Tibial artery (tissue), 4 donors: ENCODE measurements around the gene GNPAT.
"Not testable (repeated sequence)": the region's sequence is repeated elsewhere in the genome, so short reads cannot be mapped to it uniquely, and the experiment has no call there.

Experiments used
- DNase-seq, 2 donors: peaks; one replicate each; pipeline ENCODE4 v3.0.0-alpha.2; 2019
- H3K27ac ChIP-seq, 2 donors: fragments of 200-600 bp; sonication (generic) in 1 of 2; 1 replicate in 1 of 2; 2 replicates in 1 of 2; pipeline ENCODE4 v1.5.1; 2018 to 2019; ENCODE audit warnings: mild to moderate bottlenecking in 1 of 2
- H3K27me3 ChIP-seq, 2 donors: fragments of 200-600 bp; sonication (generic) in 1 of 2; one replicate each; pipeline versions ENCODE4 v1.5.1 to v1.6.0; 2016 to 2019
- H3K36me3 ChIP-seq, 3 donors: fragments of 200-600 bp; sonication (generic) in 2 of 3; one replicate each; pipeline ENCODE4 v1.5.1; 2016 to 2019; ENCODE audit warnings: mild to moderate bottlenecking in 2 of 3
- H3K4me1 ChIP-seq, 4 donors: fragments of 200-600 bp; sonication (generic) in 2 of 4; 1 replicate in 3 of 4; 2 replicates in 1 of 4; pipeline ENCODE4 v1.5.1; 2016 to 2019
- H3K4me3 ChIP-seq, 2 donors: fragments of 200-600 bp; sonication (generic) in 1 of 2; 1 replicate in 1 of 2; 2 replicates in 1 of 2; pipeline ENCODE4 v1.5.1; 2018 to 2019; ENCODE audit warnings: mild to moderate bottlenecking in 2 of 2
- H3K9me3 ChIP-seq, 3 donors: fragments of 200-600 bp; sonication (generic) in 1 of 3; one replicate each; pipeline ENCODE4 v1.5.1; 2016 to 2019
- intact Hi-C: fragments of 100-400 bp; cut with DNase I; formaldehyde crosslinking; loops from one replicate; pipeline ENCODE4 v1.15.0; 2023; ENCODE audit warnings: low total_unique reads
- TF ChIP-seq, protein P1 (sequence below), 2 experiments: fragments of 200-600 bp in 1 of 2; fragments of 450-650 bp in 1 of 2; IDR thresholded peaks; one replicate each; pipeline ENCODE4 v1.5.1; 2017 to 2019; ENCODE audit warnings: antibody characterized with exemption in 2 of 2, mild to moderate bottlenecking in 1 of 2, moderate library complexity in 1 of 2

The GNPAT gene

DNA sequence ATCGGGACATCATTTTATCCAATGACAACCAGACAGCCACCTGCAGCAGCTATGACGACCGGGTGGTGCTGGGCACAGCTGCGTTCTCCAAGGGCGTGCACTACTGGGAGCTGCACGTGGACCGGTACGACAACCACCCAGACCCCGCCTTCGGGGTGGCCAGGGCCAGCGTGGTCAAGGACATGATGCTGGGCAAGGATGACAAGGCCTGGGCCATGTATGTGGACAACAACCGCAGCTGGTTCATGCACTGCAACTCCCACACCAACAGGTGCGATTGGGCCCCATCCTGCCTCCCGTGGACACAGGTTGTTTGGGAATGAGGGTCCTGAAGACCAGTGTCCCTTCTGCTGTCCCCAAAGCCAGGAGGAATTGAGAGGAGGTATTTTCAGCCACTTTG, 32.0 kb upstream of the GNPAT start:
- Histone ChIP-seq H3K9me3 (no peaks in the 10 kb centered on the region), H3K27me3 (peaks cover 0 to 14% of the 10 kb centered on the region in 2 donors), H3K4me3 (no peak overlapping the region), H3K27ac (no peak overlapping the region), H3K4me1 (peaks cover 0 to 6% (median 4%) of the 10 kb centered on the region in 4 donors), H3K36me3 (no peaks in the 10 kb centered on the region)
- intact Hi-C loops, result loop anchor here (10.0 kb wide), 1 partner anchor 214 kb away; no protein-coding TSS in a partner anchor
- TF ChIP-seq, protein P1, sequence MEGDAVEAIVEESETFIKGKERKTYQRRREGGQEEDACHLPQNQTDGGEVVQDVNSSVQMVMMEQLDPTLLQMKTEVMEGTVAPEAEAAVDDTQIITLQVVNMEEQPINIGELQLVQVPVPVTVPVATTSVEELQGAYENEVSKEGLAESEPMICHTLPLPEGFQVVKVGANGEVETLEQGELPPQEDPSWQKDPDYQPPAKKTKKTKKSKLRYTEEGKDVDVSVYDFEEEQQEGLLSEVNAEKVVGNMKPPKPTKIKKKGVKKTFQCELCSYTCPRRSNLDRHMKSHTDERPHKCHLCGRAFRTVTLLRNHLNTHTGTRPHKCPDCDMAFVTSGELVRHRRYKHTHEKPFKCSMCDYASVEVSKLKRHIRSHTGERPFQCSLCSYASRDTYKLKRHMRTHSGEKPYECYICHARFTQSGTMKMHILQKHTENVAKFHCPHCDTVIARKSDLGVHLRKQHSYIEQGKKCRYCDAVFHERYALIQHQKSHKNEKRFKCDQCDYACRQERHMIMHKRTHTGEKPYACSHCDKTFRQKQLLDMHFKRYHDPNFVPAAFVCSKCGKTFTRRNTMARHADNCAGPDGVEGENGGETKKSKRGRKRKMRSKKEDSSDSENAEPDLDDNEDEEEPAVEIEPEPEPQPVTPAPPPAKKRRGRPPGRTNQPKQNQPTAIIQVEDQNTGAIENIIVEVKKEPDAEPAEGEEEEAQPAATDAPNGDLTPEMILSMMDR (IDR thresholded peaks at IDR 0.05), result no peak
- no peak for DNase-seq

DNA sequence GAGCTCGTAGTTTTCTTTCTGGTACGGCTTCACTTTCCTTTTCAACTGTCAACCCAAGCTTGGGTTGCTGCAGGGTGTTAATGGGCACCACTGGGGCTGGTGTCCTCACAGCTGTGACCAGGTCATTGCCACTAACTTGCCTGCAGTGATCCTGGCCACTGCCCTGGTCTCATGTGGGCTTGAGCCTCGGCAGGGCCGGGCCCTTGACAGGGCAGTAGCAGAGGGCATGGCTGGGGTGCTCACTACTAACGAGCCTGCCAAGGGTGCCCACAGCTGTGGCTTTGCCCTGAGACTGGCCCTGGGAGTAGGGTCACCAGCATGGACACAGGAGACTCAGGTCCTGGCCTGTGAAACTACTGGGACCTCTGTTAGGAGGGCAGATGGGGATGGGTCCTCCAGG, 31.5 kb upstream of the GNPAT start:
- TF ChIP-seq, protein P1 (IDR thresholded peaks at IDR 0.05), result no peak
- H3K4me1 ChIP-seq, result peaks cover 0 to 6% (median 4%) of the 10 kb centered on the region in 4 donors
- H3K9me3 ChIP-seq, result no peaks in the 10 kb centered on the region
- peaks cover 0 to 16% of the 10 kb centered on the region in 2 donors for H3K27me3 ChIP-seq
- intact Hi-C loops, result loop anchor here (10.0 kb wide), 1 partner anchor 215 kb away; no protein-coding TSS in a partner anchor
- H3K36me3 ChIP-seq, result no peaks in the 10 kb centered on the region
- H3K4me3 ChIP-seq, result no peak overlapping the region
- DNase-seq, result no peak
- no peak overlapping the region for H3K27ac ChIP-seq

DNA sequence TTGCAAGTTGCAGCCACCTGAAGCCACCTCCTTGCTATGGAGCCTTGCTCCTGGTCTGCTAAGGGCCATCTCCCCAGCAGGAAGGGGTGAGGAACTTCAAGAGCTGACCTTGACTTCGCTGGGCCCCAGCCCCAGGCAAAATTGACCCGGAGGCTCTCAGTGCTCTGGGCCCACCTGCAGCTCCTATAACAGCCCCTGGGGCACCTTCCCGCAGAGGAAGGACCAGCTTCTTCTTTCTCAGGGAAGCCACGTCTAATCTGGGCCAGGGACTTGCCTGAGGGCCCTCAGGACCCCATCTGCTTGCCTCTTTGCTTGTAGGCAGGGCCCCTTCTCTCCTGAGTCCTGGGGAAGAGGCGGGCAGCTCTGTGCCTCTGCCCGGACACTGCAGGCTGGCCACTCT, 30.9 kb upstream of the GNPAT start:
- Histone ChIP-seq H3K27me3 (peaks cover 0 to 20% of the 10 kb centered on the region in 2 donors), H3K27ac (no peak overlapping the region), H3K36me3 (no peaks in the 10 kb centered on the region), H3K4me1 (peaks cover 0 to 6% (median 4%) of the 10 kb centered on the region in 4 donors), H3K9me3 (no peaks in the 10 kb centered on the region), H3K4me3 (no peak overlapping the region)
- TF ChIP-seq, protein P1 (IDR thresholded peaks at IDR 0.05), result no peak
- intact Hi-C loops, result loop anchor here (5.0 kb wide), 2 partner anchors 293 to 413 kb away; no protein-coding TSS in a partner anchor
- no peak for DNase-seq

DNA sequence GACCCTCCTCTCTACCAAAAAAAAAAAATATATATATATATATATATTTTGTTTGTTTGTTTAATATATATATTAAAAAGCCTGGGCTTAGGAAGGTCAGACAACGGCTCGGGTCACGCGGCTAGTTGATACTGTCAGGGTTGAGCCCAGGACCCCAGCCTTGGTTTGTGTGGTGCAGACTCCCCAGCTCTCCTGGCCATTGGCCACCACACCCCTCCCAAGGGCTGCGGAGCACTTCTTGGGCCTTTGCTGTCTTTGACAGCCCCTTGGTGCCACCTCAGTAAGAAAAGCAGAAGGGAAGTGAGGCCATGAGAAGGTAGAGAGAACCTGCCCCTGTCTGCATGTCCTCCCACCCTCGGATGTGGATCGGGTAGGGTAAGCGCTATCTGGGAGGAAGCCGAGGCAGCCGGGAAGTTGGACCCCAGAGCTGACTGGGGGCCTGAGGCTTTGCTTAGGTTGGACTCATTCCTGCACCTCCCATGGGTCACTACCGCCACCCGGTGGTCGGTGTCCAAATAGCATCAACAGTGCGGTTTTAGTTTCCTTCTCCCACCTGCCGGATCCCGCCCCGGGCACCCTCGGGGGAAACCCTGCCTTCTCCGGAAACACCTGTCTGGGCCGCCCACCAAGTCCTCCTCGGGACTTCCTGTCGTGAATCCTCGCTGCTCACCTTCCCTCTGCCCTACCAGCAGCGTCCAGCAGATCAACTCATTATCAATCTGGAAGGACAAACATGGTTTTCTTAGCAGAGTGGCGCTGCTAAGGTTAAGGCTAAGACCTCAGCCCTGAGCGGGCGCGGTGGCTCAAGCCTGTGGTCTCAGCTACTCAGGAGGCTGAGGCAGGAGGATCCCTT, 29.8 kb upstream of the GNPAT start:
- no peaks in the 10 kb centered on the region for H3K9me3 ChIP-seq
- H3K27ac ChIP-seq, result no peak overlapping the region
- intact Hi-C loops, result loop anchor here (5.0 kb wide), 2 partner anchors 294 to 414 kb away; no protein-coding TSS in a partner anchor
- H3K4me1 ChIP-seq, result peaks cover 0 to 6% (median 4%) of the 10 kb centered on the region in 4 donors
- peak overlapping the region; percentile 34 to 50 for H3K4me3 ChIP-seq
- peak; percentile 61 to 78 for DNase-seq
- H3K27me3 ChIP-seq, result peaks cover 0 to 21% of the 10 kb centered on the region in 2 donors
- no peaks in the 10 kb centered on the region for H3K36me3 ChIP-seq
- TF ChIP-seq, protein P1 (IDR thresholded peaks at IDR 0.05), result peak; percentile 83 to 92

- intact Hi-C loops, result loop anchor here (5.0 kb wide), 2 partner anchors 295 to 415 kb away; no protein-coding TSS in a partner anchor
- H3K27ac ChIP-seq, result not testable (repeated sequence)
Observed at GRCh38 chr1:231212301-231212700, 28.7 kb upstream of the GNPAT start.

More at GRCh38 chr1:231212301-231212700, 28.7 kb upstream of the GNPAT start:
- H3K4me1 ChIP-seq, H3K36me3 ChIP-seq, H3K9me3 ChIP-seq, DNase-seq, H3K4me3 ChIP-seq: not testable (repeated sequence)
- peaks cover 0 to 24% of the 10 kb centered on the region in 2 donors for H3K27me3 ChIP-seq
